ENCODE data around the gene SGK1.

DNA sequence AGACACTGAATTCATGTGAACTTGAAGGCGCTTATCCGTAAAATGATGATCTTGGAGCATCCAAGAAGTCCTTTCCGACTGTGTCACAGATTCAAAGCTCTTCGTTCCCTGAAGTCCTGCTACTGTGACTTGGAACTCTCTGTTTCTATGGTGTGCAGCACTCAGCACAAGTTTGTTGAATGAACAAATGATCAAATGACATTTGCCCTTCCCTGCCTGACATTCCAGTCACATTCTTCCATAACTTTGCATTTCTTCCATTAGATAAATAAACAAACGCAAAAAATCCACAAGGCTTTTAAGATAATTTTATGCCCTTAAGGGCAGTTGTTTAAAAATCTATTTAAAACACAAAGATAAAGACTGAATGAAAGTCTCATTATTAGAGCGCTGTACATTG is 39.9 kb downstream of the SGK1 start:
- no peak for TF ChIP-seq CTCF (IDR thresholded peaks at IDR 0.05)
- no peak for TF ChIP-seq POLR2A (IDR thresholded peaks at IDR 0.05)
